SW480 (cell line): Measurements from ENCODE around the gene EFNA1.

Source experiments
- DNase-seq: peaks from one replicate; pipeline ENCODE4 v3.0.0-alpha.2; 2016; ENCODE audit warnings: low spot score

Gene EFNA1

DNA sequence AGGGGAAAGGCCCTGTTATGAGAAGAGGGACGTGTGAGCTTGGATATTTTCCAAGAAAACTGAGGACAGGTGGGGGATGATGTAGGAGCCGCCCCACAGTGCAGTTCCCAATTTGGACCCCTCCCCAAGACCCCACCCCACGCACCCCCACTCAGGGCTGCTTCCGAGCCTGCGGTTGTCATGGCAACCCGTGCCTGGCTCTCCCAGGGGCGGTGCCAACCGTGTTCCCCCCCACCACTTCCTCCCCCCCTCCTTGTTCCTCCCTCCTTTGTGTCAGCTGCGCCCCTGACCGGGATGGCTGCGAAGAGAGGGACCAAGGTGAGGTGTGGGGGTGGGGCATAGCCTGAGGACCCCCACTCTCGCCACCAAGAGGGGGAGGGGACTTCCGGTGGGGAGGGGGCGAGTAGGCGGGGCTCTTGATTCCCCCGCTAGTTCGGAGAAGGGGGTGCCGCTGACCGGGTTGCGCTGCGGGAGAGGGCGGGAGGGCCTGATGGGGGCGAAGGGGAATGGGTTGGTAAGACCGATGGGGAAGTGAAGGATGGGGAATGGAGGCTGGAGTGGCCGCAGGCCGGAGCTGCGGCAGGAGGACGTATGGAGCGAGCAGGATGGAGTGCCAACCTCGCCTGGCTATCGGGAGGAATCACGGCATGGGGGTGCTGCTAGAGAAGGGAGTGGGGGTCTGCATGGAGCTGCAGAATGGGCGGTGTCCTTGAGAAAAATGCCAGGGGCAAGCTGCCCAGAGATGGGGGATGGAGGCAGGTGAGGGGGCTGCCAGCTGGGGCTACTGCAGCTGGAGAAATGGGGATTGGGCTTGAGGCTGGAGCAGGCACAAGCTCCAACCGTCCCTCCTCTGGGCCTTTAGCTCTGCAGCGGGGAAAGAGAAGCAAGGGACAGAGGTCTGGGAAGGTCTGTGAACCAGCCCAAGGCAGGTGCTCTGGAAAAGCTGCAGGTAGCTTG is 46.9 kb downstream of the EFNA1 start:
- DNase-seq, result no peak

DNA sequence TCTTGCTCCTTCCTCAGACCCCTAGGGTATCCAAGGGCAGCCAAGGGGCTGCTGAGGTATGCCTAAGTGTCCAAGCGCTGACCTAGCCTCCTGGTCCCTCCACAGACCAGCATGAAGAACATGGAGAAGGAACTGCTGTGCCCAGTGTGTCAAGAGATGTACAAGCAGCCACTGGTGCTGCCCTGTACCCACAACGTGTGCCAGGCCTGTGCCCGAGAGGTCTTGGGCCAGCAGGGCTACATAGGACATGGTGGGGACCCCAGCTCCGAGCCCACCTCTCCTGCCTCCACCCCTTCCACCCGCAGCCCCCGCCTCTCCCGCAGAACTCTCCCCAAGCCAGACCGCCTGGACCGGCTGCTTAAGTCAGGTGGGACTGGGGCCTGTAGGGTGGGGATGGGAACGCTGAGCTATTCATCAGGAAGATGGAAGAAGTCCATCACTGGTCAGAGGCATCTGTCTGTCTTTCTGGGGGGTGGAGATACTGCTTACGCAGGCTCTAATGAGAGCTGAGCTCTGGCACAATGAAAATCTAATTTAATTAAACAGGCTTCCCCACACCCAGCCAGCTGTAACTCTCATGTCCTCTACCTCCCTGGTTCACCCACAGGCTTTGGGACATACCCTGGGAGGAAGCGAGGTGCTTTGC is 47.7 kb downstream of the EFNA1 start:
- no peak for DNase-seq

DNA sequence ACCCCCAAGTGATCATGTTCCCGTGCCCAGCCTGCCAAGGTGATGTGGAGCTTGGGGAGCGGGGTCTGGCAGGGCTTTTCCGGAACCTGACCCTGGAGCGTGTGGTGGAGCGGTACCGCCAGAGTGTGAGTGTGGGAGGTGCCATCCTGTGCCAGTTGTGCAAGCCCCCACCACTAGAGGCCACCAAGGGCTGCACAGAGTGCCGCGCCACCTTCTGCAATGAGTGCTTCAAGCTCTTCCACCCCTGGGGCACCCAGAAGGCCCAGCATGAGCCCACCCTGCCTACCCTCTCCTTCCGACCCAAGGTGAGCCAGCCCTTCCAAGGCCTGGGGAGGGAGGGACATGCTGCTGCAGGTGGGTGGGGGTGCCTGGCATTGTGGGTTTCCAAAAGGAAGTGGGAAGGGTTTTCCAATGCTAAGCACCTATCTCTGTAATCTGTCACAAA is 48.3 kb downstream of the EFNA1 start:
- no peak for DNase-seq

DNA sequence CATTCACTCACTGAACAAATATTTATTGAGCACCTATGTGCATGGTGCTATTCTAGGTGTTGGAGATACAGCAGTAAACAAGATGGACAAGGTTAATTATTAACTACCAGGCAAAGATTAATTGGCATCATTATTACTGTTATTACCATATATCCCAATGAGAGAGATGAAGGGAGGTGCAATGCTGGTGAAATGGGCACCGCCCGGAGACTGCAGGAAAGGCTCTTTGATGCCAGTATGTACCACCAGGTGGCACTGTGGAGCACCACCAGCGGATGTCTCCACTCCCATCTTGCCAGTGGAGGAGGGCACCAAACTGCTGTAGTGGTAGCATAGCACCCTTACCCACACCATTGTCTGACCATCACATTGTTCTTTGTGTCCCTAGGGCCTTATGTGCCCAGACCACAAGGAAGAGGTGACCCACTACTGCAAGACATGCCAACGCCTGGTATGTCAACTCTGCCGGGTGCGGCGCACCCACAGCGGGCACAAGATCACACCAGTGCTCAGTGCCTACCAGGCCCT is 48.9 kb downstream of the EFNA1 start:
- peak; percentile 72 for DNase-seq

DNA sequence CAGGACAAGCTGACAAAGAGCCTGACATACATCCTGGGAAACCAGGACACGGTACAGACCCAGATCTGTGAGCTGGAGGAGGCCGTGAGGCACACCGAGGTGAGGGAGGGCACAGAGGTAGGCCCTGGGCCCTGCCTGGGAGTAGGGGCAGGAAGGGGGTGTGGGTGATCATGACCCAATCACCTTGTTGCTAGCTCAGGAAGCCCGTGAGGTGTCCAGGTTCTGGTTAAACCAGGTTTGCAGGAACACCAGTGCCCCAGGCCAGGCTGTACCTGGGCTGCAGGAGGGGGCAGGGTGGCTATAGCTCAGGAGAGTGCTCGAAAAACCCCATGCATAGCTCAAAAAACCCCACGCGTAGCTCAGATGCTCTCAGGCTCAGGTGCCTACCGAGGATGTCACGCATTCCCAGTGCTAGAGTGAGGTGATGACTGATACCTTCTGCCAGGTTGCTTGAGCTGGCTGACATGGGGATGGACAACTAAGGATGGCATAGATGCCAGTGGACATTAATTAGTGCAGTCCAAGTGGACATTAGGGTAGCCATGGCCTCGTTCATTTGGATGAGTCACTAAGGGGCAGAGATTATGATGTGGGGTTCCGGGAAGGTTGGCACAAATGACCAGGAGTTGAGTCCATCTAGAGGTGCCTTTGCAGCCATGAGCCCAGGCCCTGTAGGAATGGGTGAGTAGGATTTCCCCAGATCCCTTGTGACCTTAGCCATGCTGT is 49.7 kb downstream of the EFNA1 start:
- DNase-seq, result no peak

DNA sequence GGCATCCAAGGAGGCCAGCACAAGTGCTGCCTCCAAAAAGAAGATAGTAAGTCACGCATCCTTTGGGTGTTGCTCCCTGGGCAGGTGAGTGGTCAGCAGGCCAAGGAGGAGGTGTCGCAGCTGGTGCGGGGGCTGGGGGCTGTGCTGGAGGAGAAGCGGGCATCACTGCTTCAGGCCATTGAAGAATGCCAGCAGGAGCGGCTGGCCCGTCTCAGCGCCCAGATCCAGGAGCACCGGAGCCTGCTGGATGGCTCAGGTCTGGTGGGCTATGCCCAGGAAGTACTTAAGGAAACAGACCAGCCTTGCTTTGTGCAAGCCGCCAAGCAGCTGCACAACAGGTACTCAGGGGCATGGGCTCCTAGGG is 50.2 kb downstream of the EFNA1 start:
- no peak for DNase-seq

- no peak for DNase-seq
Measured at GRCh38 chr1:155178441-155179111, 50.9 kb downstream of the EFNA1 start.

DNA sequence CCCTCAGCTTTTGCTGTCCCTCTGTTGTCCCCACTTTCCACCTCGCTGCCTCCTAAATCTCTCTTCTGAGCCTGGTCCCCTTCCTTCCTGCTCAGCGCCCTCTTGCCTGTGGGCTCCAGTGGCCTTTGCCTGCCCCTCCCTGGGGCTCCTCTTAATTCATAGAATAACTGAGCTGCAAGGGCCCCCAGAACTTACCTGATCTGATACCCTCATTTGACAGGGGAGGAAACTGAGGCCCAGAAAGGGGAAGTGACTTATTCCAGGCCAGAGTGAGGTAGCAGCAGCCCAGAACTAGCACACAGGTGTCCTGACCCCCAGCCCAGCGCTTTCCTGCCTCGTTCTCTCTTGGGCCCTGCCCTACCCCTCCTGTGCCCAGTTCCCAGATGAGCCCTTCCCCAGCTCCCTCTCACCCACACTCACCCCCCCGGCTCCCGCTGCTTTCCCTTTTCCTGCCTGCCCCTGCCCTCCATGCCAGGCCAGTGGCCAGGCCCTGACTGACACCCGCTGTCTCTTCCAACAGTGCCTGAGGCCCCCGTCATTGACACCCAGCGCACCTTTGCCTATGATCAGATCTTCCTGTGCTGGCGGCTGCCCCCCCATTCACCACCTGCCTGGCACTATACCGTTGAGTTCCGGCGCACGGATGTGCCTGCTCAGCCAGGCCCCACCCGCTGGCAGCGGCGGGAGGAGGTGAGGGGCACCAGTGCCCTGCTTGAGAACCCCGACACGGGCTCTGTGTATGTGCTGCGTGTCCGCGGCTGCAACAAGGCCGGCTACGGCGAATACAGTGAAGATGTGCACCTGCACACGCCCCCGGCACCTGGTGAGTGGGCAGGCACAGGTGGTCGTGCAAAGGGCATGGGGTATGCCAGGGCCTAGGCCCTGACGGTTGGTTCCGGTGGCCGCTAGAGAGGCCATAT is 51.7 kb downstream of the EFNA1 start:
- no peak for DNase-seq

- DNase-seq, result no peak
Measured at GRCh38 chr1:155181371-155182051, 53.8 kb downstream of the EFNA1 start.

DNA sequence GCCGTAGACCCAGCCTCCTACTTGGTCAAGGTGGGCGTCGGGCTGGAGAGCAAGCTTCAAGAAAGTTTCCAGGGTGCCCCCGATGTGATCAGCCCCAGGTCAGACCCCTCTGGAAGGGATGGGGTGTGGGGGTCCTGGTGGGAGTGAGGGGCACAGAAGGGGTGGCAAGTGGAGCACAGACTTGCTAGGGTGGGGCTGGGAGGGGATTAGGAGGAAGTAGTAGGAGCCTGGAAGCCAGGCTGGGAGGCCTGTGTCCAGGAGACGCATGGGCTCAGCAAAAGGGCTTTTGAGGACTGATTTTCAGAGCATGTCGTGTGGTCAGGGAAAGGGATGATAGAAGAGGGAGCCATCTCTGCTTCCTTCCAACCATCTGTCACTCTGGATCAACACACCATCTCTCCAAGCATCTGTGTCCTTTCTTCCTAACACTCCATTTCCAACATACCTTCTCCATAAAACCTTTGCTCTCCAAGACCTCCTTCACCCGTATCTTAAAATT is 54.4 kb downstream of the EFNA1 start:
- no peak for DNase-seq

DNA sequence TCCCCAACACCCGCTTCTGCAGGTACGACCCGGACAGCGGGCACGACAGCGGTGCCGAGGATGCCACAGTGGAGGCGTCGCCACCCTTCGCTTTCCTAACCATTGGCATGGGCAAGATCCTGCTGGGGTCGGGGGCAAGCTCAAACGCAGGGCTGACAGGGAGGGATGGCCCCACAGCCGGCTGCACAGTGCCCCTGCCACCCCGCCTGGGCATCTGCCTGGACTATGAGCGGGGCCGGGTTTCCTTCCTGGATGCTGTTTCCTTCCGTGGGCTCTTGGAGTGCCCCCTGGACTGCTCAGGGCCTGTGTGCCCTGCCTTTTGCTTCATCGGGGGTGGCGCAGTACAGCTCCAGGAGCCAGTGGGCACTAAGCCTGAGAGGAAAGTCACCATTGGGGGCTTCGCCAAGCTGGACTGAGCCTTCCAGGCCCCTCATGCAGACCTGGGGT is 56.1 kb downstream of the EFNA1 start:
- DNase-seq, result no peak

- no peak for DNase-seq
Measured at GRCh38 chr1:155184351-155184811, 56.7 kb downstream of the EFNA1 start.
